Measurements from ENCODE around the gene LRRC4C. TPM values are rescaled to one million over a fixed set of nuclear protein-coding genes. Genes with fewer than 3 reads are reported as not detected.

Gene LRRC4C
- total RNA-seq, 1 experiment from 2014 or later = 0.15 TPM

GRCh38 chr11:41398175-41398574, 61.3 kb downstream of the LRRC4C start:
- ChIA-PET POLR2A (no interaction called here), CTCF (no interaction called here)
- Histone ChIP-seq H3K36me3 (ENCODE audit: control insufficient read depth, insufficient read depth, low read length) (no peaks in the 10 kb centered on the region), H3K27ac (ENCODE audit: low read length) (no peak overlapping the region), H3K9me3 (ENCODE audit: control insufficient read depth, insufficient read depth, low read depth, low read length) (no peaks in the 10 kb centered on the region), H3K27me3 (ENCODE audit: control insufficient read depth, insufficient read depth, low read length) (no peaks in the 10 kb centered on the region), H3K4me3 (ENCODE audit: low read depth in 2 of 2, low read length in 2 of 2) (no peak overlapping the region), H3K4me1 (ENCODE audit: control insufficient read depth, insufficient read depth, low read length) (no peaks in the 10 kb centered on the region)
- no peak for TF ChIP-seq TCF7L2 (IDR thresholded peaks at IDR 0.05; ENCODE audit: low read depth, low read length)
- no peak for TF ChIP-seq SIN3A (IDR thresholded peaks at IDR 0.05; ENCODE audit: borderline replicate concordance, insufficient read depth, low read depth, low read length)
- no peak for TF ChIP-seq POLR2AphosphoS5 (IDR thresholded peaks at IDR 0.05; ENCODE audit: low read depth, low read length)
- no peak for TF ChIP-seq CTCF (IDR thresholded peaks at IDR 0.05)
- no peak for TF ChIP-seq REST (IDR thresholded peaks at IDR 0.05; ENCODE audit: insufficient read depth in 1 of 2, low read depth in 2 of 2, low read length in 1 of 2)
- ATAC-seq = no peak
- BruUV-seq (replicated peaks) = no TSS peak
- in situ Hi-C loops (cut with HindIII; ENCODE audit: low pct_unique_long_range_greater_than_20kb, low sequenced_read_pairs) (no loop called here), intact Hi-C loops (cut with micrococcal nuclease; ENCODE audit: unreplicated experiment) (no loop called here)
- no peak for DNase-seq (ENCODE audit: low read depth, low spot score)

- in situ Hi-C loops (cut with HindIII; ENCODE audit: low pct_unique_long_range_greater_than_20kb, low sequenced_read_pairs) (no loop called here), intact Hi-C loops (cut with micrococcal nuclease; ENCODE audit: unreplicated experiment) (no loop called here)
- TF ChIP-seq TCF7L2 (IDR thresholded peaks at IDR 0.05; ENCODE audit: low read depth, low read length) (no peak), POLR2AphosphoS5 (IDR thresholded peaks at IDR 0.05; ENCODE audit: low read depth, low read length) (no peak), SIN3A (IDR thresholded peaks at IDR 0.05; ENCODE audit: borderline replicate concordance, insufficient read depth, low read depth, low read length) (no peak), REST (IDR thresholded peaks at IDR 0.05; ENCODE audit: insufficient read depth in 1 of 2, low read depth in 2 of 2, low read length in 1 of 2) (no peak), CTCF (IDR thresholded peaks at IDR 0.05) (no peak)
- no peaks in the 10 kb centered on the region for H3K27me3 ChIP-seq (ENCODE audit: control insufficient read depth, insufficient read depth, low read length)
- no peak overlapping the region for H3K4me3 ChIP-seq (ENCODE audit: low read depth in 2 of 2, low read length in 2 of 2)
- H3K36me3 ChIP-seq (ENCODE audit: control insufficient read depth, insufficient read depth, low read length) = no peaks in the 10 kb centered on the region
- H3K4me1 ChIP-seq (ENCODE audit: control insufficient read depth, insufficient read depth, low read length) = no peaks in the 10 kb centered on the region
- H3K9me3 ChIP-seq (ENCODE audit: control insufficient read depth, insufficient read depth, low read depth, low read length) = no peaks in the 10 kb centered on the region
- ChIA-PET CTCF (no interaction called here), POLR2A (no interaction called here)
- ATAC-seq (no peak), DNase-seq (ENCODE audit: low read depth, low spot score) (no peak)
- no TSS peak for BruUV-seq (replicated peaks)
- no peak overlapping the region for H3K27ac ChIP-seq (ENCODE audit: low read length)
Observed at GRCh38 chr11:41394521-41395195, 64.8 kb downstream of the LRRC4C start.

Data from Panc1 (cell line).